ENCODE measurements around the gene HSPA4L. TPM values are rescaled to one million over a fixed set of nuclear protein-coding genes. Genes with fewer than 3 reads are reported as not detected.

Gene HSPA4L
- total RNA-seq, 1 donor from 2014 or later, result 14.7 TPM

GRCh38 chr4:127846765-127847164 lies 64.6 kb downstream of the HSPA4L start:
- Mint-ChIP-seq H3K4me3 (ENCODE audit: unreplicated experiment) (no peak overlapping the region), H3K27me3 (ENCODE audit: unreplicated experiment) (no peaks in the 10 kb centered on the region), H3K27ac (ENCODE audit: unreplicated experiment) (no peak overlapping the region), H3K4me1 (ENCODE audit: low read depth, unreplicated experiment) (no peaks in the 10 kb centered on the region), H3K36me3 (ENCODE audit: unreplicated experiment) (peaks cover 23% of the 10 kb centered on the region), H3K9me3 (ENCODE audit: unreplicated experiment) (peaks cover 13% of the 10 kb centered on the region)
- no peak for TF ChIP-seq CTCF (IDR thresholded peaks at IDR 0.05; ENCODE audit: partially characterized antibody, unreplicated experiment)
- DNase-seq, result no peak

GRCh38 chr4:127849505-127850234 lies 67.5 kb downstream of the HSPA4L start:
- TF ChIP-seq CTCF (IDR thresholded peaks at IDR 0.05; ENCODE audit: partially characterized antibody, unreplicated experiment), result no peak
- no peak overlapping the region for H3K4me3 Mint-ChIP-seq (ENCODE audit: unreplicated experiment)
- no peak overlapping the region for H3K27ac Mint-ChIP-seq (ENCODE audit: unreplicated experiment)
- peaks cover 8% of the 10 kb centered on the region for H3K9me3 Mint-ChIP-seq (ENCODE audit: unreplicated experiment)
- no peak for DNase-seq
- no peaks in the 10 kb centered on the region for H3K27me3 Mint-ChIP-seq (ENCODE audit: unreplicated experiment)
- H3K4me1 Mint-ChIP-seq (ENCODE audit: low read depth, unreplicated experiment), result no peaks in the 10 kb centered on the region
- peaks cover 27% of the 10 kb centered on the region for H3K36me3 Mint-ChIP-seq (ENCODE audit: unreplicated experiment)

- Mint-ChIP-seq H3K36me3 (ENCODE audit: unreplicated experiment) (peaks cover 27% of the 10 kb centered on the region), H3K27me3 (ENCODE audit: unreplicated experiment) (no peaks in the 10 kb centered on the region), H3K4me3 (ENCODE audit: unreplicated experiment) (no peak overlapping the region), H3K9me3 (ENCODE audit: unreplicated experiment) (peaks cover 5% of the 10 kb centered on the region), H3K27ac (ENCODE audit: unreplicated experiment) (no peak overlapping the region), H3K4me1 (ENCODE audit: low read depth, unreplicated experiment) (no peaks in the 10 kb centered on the region)
- no peak for DNase-seq
- TF ChIP-seq CTCF (IDR thresholded peaks at IDR 0.05; ENCODE audit: partially characterized antibody, unreplicated experiment), result no peak
Observed at GRCh38 chr4:127852661-127853060, 70.5 kb downstream of the HSPA4L start.

- TF ChIP-seq CTCF (IDR thresholded peaks at IDR 0.05; ENCODE audit: partially characterized antibody, unreplicated experiment), result no peak
- Mint-ChIP-seq H3K9me3 (ENCODE audit: unreplicated experiment) (peaks cover 7% of the 10 kb centered on the region), H3K36me3 (ENCODE audit: unreplicated experiment) (peaks cover 15% of the 10 kb centered on the region), H3K4me3 (ENCODE audit: unreplicated experiment) (no peak overlapping the region), H3K27me3 (ENCODE audit: unreplicated experiment) (no peaks in the 10 kb centered on the region), H3K27ac (ENCODE audit: unreplicated experiment) (no peak overlapping the region), H3K4me1 (ENCODE audit: low read depth, unreplicated experiment) (no peaks in the 10 kb centered on the region)
- DNase-seq, result no peak
Observed at GRCh38 chr4:127856196-127856812, 74.2 kb downstream of the HSPA4L start.

GRCh38 chr4:127856813-127857447 lies 74.8 kb downstream of the HSPA4L start:
- Mint-ChIP-seq H3K27ac (ENCODE audit: unreplicated experiment) (no peak overlapping the region), H3K4me1 (ENCODE audit: low read depth, unreplicated experiment) (no peaks in the 10 kb centered on the region), H3K27me3 (ENCODE audit: unreplicated experiment) (no peaks in the 10 kb centered on the region), H3K4me3 (ENCODE audit: unreplicated experiment) (no peak overlapping the region), H3K36me3 (ENCODE audit: unreplicated experiment) (peaks cover 15% of the 10 kb centered on the region), H3K9me3 (ENCODE audit: unreplicated experiment) (peaks cover 6% of the 10 kb centered on the region)
- no peak for DNase-seq
- TF ChIP-seq CTCF (IDR thresholded peaks at IDR 0.05; ENCODE audit: partially characterized antibody, unreplicated experiment), result no peak
